ENCODE measurements around the gene SP6.

SP6 gene

GRCh38 chr17:47815106-47815918 is 35.7 kb downstream of the SP6 start:
- TF ChIP-seq TAF1 (IDR thresholded peaks at IDR 0.05; ENCODE audit: borderline replicate concordance, low read depth, low read length) (no peak), POLR2AphosphoS5 (IDR thresholded peaks at IDR 0.05; ENCODE audit: low read depth, low read length) (no peak), POLR2A (IDR thresholded peaks at IDR 0.05; ENCODE audit: low read depth, low read length) (no peak)
- FAIRE-seq (no peak), DNase-seq (ENCODE audit: insufficient read length) (no peak)

GRCh38 chr17:47813512-47814031 is 37.4 kb downstream of the SP6 start:
- TF ChIP-seq POLR2AphosphoS5 (IDR thresholded peaks at IDR 0.05; ENCODE audit: low read depth, low read length) (no peak), POLR2A (IDR thresholded peaks at IDR 0.05; ENCODE audit: low read depth, low read length) (no peak), TAF1 (IDR thresholded peaks at IDR 0.05; ENCODE audit: borderline replicate concordance, low read depth, low read length) (no peak)
- DNase-seq (ENCODE audit: insufficient read length): no peak
- FAIRE-seq: no peak

DNA sequence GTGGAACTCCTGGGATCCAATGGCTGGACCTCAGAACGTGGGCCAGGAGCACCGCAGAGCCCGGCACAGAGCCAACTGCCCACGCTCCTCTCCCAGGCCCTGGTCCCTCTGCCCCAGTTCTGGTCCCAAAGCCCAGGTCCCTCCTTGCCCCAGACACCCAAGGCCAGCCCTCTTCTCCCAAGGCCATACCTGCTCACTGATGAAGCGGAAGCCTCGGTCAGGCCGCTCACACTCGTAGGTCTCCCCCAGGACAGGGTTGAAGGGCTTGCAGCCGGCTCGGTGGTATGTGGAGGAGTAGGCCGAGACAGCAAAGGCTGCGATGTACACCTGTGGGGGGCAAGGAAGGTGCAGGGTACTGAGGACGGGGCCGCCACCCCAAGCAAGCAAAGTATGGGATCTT is 37.9 kb downstream of the SP6 start:
- TF ChIP-seq TAF1 (IDR thresholded peaks at IDR 0.05; ENCODE audit: borderline replicate concordance, low read depth, low read length): no peak
- FAIRE-seq: no peak
- no peak for DNase-seq (ENCODE audit: insufficient read length)

DNA sequence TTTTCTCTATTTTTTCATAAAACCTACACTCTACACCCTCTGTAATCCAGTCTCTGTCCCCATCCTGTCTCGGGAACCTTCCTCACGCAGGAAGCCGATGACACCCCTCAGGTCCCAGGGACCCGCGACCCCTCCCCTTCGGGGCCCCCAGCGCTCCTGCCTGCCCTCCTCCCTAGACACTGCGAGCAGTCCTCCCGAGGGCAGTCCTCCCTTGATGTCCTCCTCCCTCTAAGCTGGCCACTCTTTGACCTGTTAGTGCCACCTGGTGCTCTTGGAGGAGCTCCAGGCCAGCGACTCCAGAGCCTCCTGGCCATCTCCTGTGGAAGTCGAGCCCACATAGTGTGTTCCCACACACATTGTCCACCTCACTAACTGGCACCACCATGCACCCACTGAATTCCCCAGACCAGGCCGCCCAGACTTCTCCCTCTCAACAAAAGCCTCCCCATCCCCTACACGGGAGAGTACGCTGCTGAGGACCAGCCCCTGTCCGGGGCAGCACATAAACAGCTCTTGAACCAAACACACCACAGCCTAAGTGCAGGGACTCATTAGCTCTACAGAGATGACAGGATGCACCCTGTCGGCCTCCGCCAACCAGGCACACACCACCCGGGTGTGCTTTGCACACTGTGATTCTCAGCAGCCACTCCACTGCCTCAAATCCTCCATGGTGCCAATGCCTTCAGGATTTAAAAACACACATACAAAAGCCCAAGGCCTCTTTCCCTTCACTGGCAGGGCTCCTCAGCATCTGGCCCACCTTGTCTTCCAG is 38.6 kb downstream of the SP6 start:
- DNase-seq (ENCODE audit: insufficient read length) (no peak), FAIRE-seq (no peak)
- TF ChIP-seq TAF1 (IDR thresholded peaks at IDR 0.05; ENCODE audit: borderline replicate concordance, low read depth, low read length): no peak
- TF ChIP-seq POLR2A (IDR thresholded peaks at IDR 0.05; ENCODE audit: low read depth, low read length): no peak
- TF ChIP-seq POLR2AphosphoS5 (IDR thresholded peaks at IDR 0.05; ENCODE audit: low read depth, low read length): no peak

- TF ChIP-seq POLR2A (IDR thresholded peaks at IDR 0.05; ENCODE audit: low read depth, low read length) (no peak), TAF1 (IDR thresholded peaks at IDR 0.05; ENCODE audit: borderline replicate concordance, low read depth, low read length) (no peak), POLR2AphosphoS5 (IDR thresholded peaks at IDR 0.05; ENCODE audit: low read depth, low read length) (no peak)
- FAIRE-seq: no peak
- no peak for DNase-seq (ENCODE audit: insufficient read length)
Observed at GRCh38 chr17:47811709-47812108, 39.3 kb downstream of the SP6 start.

DNA sequence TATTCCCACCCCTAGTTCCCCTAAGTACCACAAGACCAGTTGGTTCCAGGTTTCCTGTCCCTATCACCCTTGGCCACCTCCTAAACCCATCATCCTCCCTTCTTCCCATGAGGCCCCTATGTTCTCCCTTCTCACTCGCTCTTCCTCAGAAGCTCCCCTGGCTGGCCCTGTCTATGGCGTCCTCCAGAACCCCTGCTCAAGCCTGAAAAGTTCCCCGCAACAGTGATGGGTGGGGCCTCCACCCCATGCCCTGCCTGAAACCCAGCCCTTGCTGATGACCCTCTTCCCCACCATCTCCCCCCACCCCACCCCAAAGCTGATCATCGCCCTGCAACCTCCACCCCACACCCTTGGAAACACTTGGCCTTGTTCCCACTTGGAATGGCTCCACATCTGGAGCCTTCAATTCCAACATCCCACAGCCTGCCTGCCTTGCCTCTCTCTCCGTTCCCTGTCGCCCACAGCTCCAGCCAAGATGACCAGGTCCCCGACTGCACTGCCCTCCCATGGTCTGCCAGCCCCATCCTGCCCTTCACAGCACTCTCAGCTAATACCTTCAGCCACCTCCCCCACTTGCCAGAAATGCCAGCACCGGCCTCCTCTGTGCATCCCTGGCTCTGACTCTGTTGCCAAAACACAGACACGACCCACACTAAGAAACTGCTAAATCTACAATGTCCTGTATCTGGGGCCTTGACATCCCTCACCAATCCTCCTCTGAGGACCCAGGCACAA is 39.9 kb downstream of the SP6 start:
- TF ChIP-seq POLR2AphosphoS5 (IDR thresholded peaks at IDR 0.05; ENCODE audit: low read depth, low read length): no peak
- no peak for TF ChIP-seq TAF1 (IDR thresholded peaks at IDR 0.05; ENCODE audit: borderline replicate concordance, low read depth, low read length)
- no peak for TF ChIP-seq POLR2A (IDR thresholded peaks at IDR 0.05; ENCODE audit: low read depth, low read length)
- no peak for FAIRE-seq
- no peak for DNase-seq (ENCODE audit: insufficient read length)

- TF ChIP-seq TAF1 (IDR thresholded peaks at IDR 0.05; ENCODE audit: borderline replicate concordance, low read depth, low read length): no peak
- TF ChIP-seq POLR2AphosphoS5 (IDR thresholded peaks at IDR 0.05; ENCODE audit: low read depth, low read length): no peak
- TF ChIP-seq POLR2A (IDR thresholded peaks at IDR 0.05; ENCODE audit: low read depth, low read length): no peak
- FAIRE-seq: no peak
- no peak for DNase-seq (ENCODE audit: insufficient read length)
Observed at GRCh38 chr17:47810200-47810821, 40.7 kb downstream of the SP6 start.

GRCh38 chr17:47808830-47809480 is 42.0 kb downstream of the SP6 start:
- no peak for DNase-seq (ENCODE audit: insufficient read length)
- no peak for TF ChIP-seq POLR2A (IDR thresholded peaks at IDR 0.05; ENCODE audit: low read depth, low read length)
- no peak for TF ChIP-seq TAF1 (IDR thresholded peaks at IDR 0.05; ENCODE audit: borderline replicate concordance, low read depth, low read length)
- TF ChIP-seq POLR2AphosphoS5 (IDR thresholded peaks at IDR 0.05; ENCODE audit: low read depth, low read length): no peak

DNA sequence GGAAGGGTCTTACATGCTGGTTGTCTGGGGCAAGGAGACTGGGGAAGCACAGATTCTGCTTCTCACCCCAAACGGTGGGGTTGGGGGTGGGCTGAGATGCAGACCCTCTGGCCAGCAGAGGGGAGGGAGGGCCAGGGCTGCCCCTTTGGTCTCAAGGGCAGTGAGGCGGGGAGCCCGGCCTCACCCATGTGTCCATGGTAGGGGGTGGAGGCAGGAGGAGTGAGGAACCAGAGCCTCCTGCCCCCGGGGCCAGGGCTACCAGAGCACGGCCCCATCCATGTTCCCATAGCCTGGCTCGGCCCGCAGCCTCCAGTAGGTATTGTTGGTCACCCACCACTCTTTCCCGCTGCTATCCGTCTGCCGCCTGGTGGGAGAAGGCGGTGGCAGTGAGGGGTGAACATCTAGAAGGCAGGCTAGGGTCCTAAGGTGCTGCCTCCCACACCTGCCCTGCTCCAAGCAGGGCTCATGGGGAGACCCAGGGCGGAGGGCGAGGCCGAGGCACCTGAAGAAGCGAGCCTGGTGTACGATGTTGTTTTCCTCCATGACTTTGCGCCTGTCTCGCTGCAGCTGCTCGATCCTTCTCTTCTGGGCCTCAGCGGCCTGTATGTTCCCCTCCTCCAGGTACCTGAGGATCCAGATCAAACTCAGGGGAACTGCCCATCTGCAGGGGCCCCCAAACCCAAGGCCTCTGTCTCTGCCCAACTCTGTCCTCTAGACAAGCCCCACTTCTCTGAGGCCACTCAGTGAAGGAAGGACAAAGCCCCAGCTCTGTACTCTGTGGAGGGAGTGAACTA is 42.7 kb downstream of the SP6 start:
- FAIRE-seq (no peak), DNase-seq (ENCODE audit: insufficient read length) (no peak)
- no peak for TF ChIP-seq TAF1 (IDR thresholded peaks at IDR 0.05; ENCODE audit: borderline replicate concordance, low read depth, low read length)
- TF ChIP-seq POLR2AphosphoS5 (IDR thresholded peaks at IDR 0.05; ENCODE audit: low read depth, low read length): no peak
- TF ChIP-seq POLR2A (IDR thresholded peaks at IDR 0.05; ENCODE audit: low read depth, low read length): no peak

More at GRCh38 chr17:47808830-47809480, 42.0 kb downstream of the SP6 start:
- no peak for FAIRE-seq

DNA sequence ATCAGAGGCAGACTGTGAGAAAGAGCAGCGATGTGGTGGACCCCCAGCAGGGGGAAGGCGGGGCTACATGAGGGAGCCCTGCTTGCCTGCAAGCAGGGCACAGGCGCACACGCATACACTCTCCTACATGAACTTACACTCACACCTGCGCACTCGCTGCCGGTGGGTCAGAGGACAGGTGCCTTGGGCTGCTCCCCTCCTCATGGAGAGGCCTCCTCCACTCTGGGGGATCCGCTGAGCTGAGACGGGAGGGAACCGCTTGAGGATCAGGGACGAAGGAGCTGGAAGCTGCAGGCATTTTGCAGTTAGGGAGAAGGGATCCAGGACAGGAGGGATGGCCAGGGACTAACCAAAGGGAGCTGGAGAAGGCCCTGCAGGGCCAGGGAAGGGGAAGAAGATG is 43.5 kb downstream of the SP6 start:
- DNase-seq (ENCODE audit: insufficient read length) (no peak), FAIRE-seq (no peak)
- no peak for TF ChIP-seq TAF1 (IDR thresholded peaks at IDR 0.05; ENCODE audit: borderline replicate concordance, low read depth, low read length)
- TF ChIP-seq POLR2A (IDR thresholded peaks at IDR 0.05; ENCODE audit: low read depth, low read length): no peak
- TF ChIP-seq POLR2AphosphoS5 (IDR thresholded peaks at IDR 0.05; ENCODE audit: low read depth, low read length): no peak

Data from GM12892 (cell line).